Melanocyte of skin (primary cell): ENCODE data around the gene SPACA6. TPM values are rescaled to one million over a fixed set of nuclear protein-coding genes. Genes with fewer than 3 reads are reported as not detected.

Experiments
- small RNA-seq, 2 donors: library from RNA; depleted of rRNA; stranded (forward); fragments of <200 nt; gene quantifications; one replicate each; pipeline ENCODE3, GENCODE V24; 2012
- total RNA-seq, 2 donors: library from RNA; depleted of rRNA; stranded (reverse); fragments of >200 nt; gene quantifications; 2 replicates each; pipeline ENCODE4 v1.2.3, GENCODE V29; 2012

Gene SPACA6, protein sequence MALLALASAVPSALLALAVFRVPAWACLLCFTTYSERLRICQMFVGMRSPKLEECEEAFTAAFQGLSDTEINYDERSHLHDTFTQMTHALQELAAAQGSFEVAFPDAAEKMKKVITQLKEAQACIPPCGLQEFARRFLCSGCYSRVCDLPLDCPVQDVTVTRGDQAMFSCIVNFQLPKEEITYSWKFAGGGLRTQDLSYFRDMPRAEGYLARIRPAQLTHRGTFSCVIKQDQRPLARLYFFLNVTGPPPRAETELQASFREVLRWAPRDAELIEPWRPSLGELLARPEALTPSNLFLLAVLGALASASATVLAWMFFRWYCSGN
- total RNA-seq: 1 to 10 TPM; 3.1 to 4.7 TPM

DNA sequence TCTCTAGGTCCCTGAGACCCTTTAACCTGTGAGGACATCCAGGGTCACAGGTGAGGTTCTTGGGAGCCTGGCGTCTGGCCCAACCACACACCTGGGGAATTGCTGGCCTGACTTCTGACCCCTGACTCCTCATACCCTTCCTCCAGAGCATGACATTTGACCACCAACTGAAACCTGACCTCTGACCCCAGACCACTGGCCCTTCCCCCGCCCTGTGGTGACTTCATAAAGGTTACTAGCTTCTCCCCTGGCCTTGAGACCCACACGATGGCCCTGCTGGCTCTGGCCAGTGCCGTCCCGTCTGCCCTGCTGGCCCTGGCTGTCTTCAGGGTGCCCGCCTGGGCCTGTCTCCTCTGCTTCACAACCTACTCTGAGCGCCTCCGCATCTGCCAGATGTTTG, at the start of gene SPACA6:
TSS of gene SPACA6 (plus strand) at position 71 of the 400 bp plus-strand sequence. CDS start at position 268, 197 bp downstream.

DNA sequence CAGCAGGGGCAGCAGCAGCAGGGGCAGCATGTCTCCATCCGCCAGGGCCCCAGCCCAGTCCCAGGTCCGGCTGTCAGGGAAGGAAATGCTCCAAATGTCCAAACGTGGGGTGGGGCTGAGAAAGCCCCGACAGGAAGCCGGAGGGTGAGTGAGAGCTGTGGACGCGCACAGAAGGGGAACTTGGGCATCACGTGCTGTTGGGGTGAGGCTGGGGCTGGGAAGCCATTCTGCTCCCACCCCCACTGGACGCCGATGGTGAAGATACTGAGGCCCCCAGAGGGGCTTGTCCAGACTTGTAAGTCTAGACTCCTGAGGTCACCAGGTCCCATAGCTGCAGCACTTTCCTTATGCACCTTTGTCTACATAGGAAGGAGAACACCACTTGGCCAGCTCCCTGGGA, 46.4 kb upstream of the SPACA6 start, which contains the start of gene SIGLEC14:
TSS of gene SIGLEC14 (minus strand) at position 96 of the 400 bp plus-strand sequence. CDS start at position 30, 66 bp downstream.

DNA sequence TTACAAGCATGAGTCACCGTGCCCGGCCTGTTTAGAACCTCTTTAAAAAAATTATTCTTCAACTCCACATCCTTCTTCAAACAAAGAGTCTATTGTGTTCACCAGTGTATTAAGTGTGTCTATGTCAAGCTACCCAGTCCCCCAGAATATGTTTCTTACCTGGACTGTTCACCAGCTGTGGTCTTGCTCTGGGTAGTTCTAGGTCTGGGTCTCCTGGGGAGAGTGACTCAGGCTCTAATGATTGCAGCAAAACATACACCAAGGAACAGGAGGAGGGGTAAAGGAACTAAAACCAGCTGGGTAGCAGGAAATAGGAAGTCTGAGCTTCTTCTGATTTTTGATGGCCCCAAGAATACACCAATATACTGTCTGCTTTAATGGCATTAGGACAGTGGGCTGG, 58.5 kb downstream of the SPACA6 start, which contains the start of gene FPR1:
TSS of gene FPR1 (minus strand) at position 224 of the 400 bp plus-strand sequence. CDS start 4,884 bp downstream, outside the sequence.

Small RNA genes within 50 kb of the gene (small RNA-seq; reads per million reads assigned to genes)
- gene AC018755.2 (0 reads per million in 2 donors), gene MIR125A (0 reads per million in 2 donors), gene MIR99B (0.35 to 0.51 reads per million in 2 donors), gene MIRLET7E (0 reads per million in 2 donors)

Other genes with a start within 250 kb of the SPACA6 start
- gene SIGLEC8, start 234.9 kb upstream of the SPACA6 start, total RNA-seq: not detected
- gene CEACAM18, start 214.8 kb upstream of the SPACA6 start, total RNA-seq: not detected
- gene SIGLEC12, start 191.5 kb upstream of the SPACA6 start, total RNA-seq: not detected
- not detected for gene SIGLEC6, start 161.7 kb upstream of the SPACA6 start, total RNA-seq
- gene ZNF175, start 122.0 kb upstream of the SPACA6 start, total RNA-seq: 1 to 10 TPM; 4.3 to 6.5 TPM
- not detected for gene SIGLEC5, start 62.9 kb upstream of the SPACA6 start, total RNA-seq
- not detected for gene SIGLEC14, start 46.5 kb upstream of the SPACA6 start, total RNA-seq
- 1 to 10 TPM in 1 of 2 donors, under 1 TPM in 1; under 0.01 to 1.7 TPM for gene HAS1, start 30.7 kb downstream of the SPACA6 start, total RNA-seq
- under 1 TPM in 1 of 2 donors, not detected in 1; 0.34 TPM for gene FPR1, start 58.5 kb downstream of the SPACA6 start, total RNA-seq
- not detected for gene FPR2, start 67.8 kb downstream of the SPACA6 start, total RNA-seq
- gene FPR3, start 101.8 kb downstream of the SPACA6 start, total RNA-seq: not detected
- 1 to 10 TPM; 3.0 to 4.1 TPM for gene ZNF577, start 194.6 kb downstream of the SPACA6 start, total RNA-seq
- 10 to 100 TPM in 1 of 2 donors, 1 to 10 TPM in 1; 8.3 to 11.4 TPM for gene ZNF649, start 211.7 kb downstream of the SPACA6 start, total RNA-seq
- gene ZNF613, start 234.1 kb downstream of the SPACA6 start, total RNA-seq: 1 to 10 TPM; 4.5 to 7.3 TPM